Activated naive CD8-positive, alpha-beta T cell treated with anti-CD3 and anti-CD28 coated beads, Interleukin-2, amount 50 U/mL, for 16 hours (primary cell): ENCODE data around the gene ACSS3.

Experiments used
- DNase-seq: peaks from one replicate; pipeline ENCODE4 v3.0.0-alpha.2; 2020; ENCODE audit warnings: low read depth, low spot score

The ACSS3 gene

GRCh38 chr12:81295251-81295650 lies 217.4 kb downstream of the ACSS3 start:
- no peak for DNase-seq

GRCh38 chr12:81296556-81297305 lies 218.9 kb downstream of the ACSS3 start:
- no peak for DNase-seq

- no peak for DNase-seq
Measured at GRCh38 chr12:81297601-81298000, 219.7 kb downstream of the ACSS3 start.

GRCh38 chr12:81300454-81300853 lies 222.6 kb downstream of the ACSS3 start:
- no peak for DNase-seq

- no peak for DNase-seq
Measured at GRCh38 chr12:81303935-81304334, 226.1 kb downstream of the ACSS3 start.
